Brain microvascular endothelial cell (primary cell): ENCODE results near the gene RBMXL2.

Experiments used
- DNase-seq: peaks from one replicate; pipeline ENCODE4 v3.0.0-alpha.2; 2020
- H3K27ac ChIP-seq: fragments of 250-450 bp; sonication (Bioruptor Pico); 2 replicates; pipeline ENCODE4 v1.5.1; 2020; ENCODE audit warnings: mild to moderate bottlenecking, moderate library complexity
- H3K27me3 ChIP-seq: fragments of 250-450 bp; sonication (Bioruptor Pico); replicated peaks from 2 replicates; pipeline ENCODE4 v1.5.1; 2020; ENCODE audit warnings: mild to moderate bottlenecking
- H3K36me3 ChIP-seq: fragments of 250-450 bp; sonication (Bioruptor Pico); replicated peaks from 2 replicates; pipeline ENCODE4 v1.5.1; 2020; ENCODE audit warnings: mild to moderate bottlenecking
- H3K4me3 ChIP-seq: 2 replicates; pipeline ENCODE4 v1.5.1; 2011; ENCODE audit warnings: low read depth, mild to moderate bottlenecking, control low read depth, low read length, moderate library complexity
- CTCF ChIP-seq: IDR thresholded peaks from 2 replicates; pipeline ENCODE4 v1.5.1; 2011; ENCODE audit warnings: low read depth, mild to moderate bottlenecking, moderate library complexity, low read length, control low read depth, inconsistent platforms; ENCODE audit errors: missing control alignments
- in situ Hi-C: cut with HindIII; loops from 2 replicates; pipeline ENCODE4 v1.10.0; 2017; ENCODE audit warnings: low sequenced_read_pairs, low pct_ligation_motif_present

The RBMXL2 gene

GRCh38 chr11:7088921-7089320, at the start of gene RBMXL2:
Gene RBMXL2, plus strand, starts transcription at chr11:7088998. Its CDS starts 123 bp downstream, at chr11:7089121.
- no peak within 1 kb of the TSS for H3K4me3 ChIP-seq
- H3K27ac ChIP-seq, result no peak within 1 kb of the TSS
- no peaks in the 10 kb centered on the region for H3K36me3 ChIP-seq
- in situ Hi-C loops, result no loop called here
- no peaks in the 10 kb centered on the region for H3K27me3 ChIP-seq
- TF ChIP-seq CTCF, result peak; percentile 9
- no peak for DNase-seq

GRCh38 chr11:7046474-7047175, 42.2 kb upstream of the RBMXL2 start:
- H3K4me3 ChIP-seq, result no peak overlapping the region
- TF ChIP-seq CTCF, result no peak
- DNase-seq, result peak; percentile 41
- no peaks in the 10 kb centered on the region for H3K36me3 ChIP-seq
- H3K27me3 ChIP-seq, result no peaks in the 10 kb centered on the region
- H3K27ac ChIP-seq, result no peak overlapping the region
- in situ Hi-C loops, result no loop called here

- H3K27ac ChIP-seq, result no peak overlapping the region
- H3K36me3 ChIP-seq, result no peaks in the 10 kb centered on the region
- in situ Hi-C loops, result no loop called here
- no peak overlapping the region for H3K4me3 ChIP-seq
- no peaks in the 10 kb centered on the region for H3K27me3 ChIP-seq
- no peak for TF ChIP-seq CTCF
- DNase-seq, result no peak
Observed at GRCh38 chr11:7050191-7050590, 38.6 kb upstream of the RBMXL2 start.

- in situ Hi-C loops, result no loop called here
- Histone ChIP-seq H3K36me3 (no peaks in the 10 kb centered on the region), H3K27me3 (no peaks in the 10 kb centered on the region), H3K4me3 (no peak overlapping the region), H3K27ac (no peak overlapping the region)
- TF ChIP-seq CTCF, result no peak
- no peak for DNase-seq
Observed at GRCh38 chr11:7056828-7057513, 31.8 kb upstream of the RBMXL2 start.

- H3K27me3 ChIP-seq, result no peaks in the 10 kb centered on the region
- in situ Hi-C loops, result no loop called here
- no peak overlapping the region for H3K4me3 ChIP-seq
- DNase-seq, result no peak
- no peak overlapping the region for H3K27ac ChIP-seq
- no peaks in the 10 kb centered on the region for H3K36me3 ChIP-seq
- TF ChIP-seq CTCF, result no peak
Observed at GRCh38 chr11:7057641-7058040, 31.2 kb upstream of the RBMXL2 start.
